Lower lobe of right lung (tissue), 2 donors: Measurements from ENCODE around the gene DNA2. TPM values are rescaled to one million over a fixed set of nuclear protein-coding genes. Genes with fewer than 3 reads are reported as not detected.

ENCODE experiments used
- ATAC-seq, 2 donors: fragments of 200-7000 bp; cut with Tn5 transposase; one replicate each; pipeline ENCODE4 v1.9.1; 2020 to 2022; ENCODE audit warnings: mild to moderate bottlenecking in 2 of 2, moderate library complexity in 2 of 2
- DNase-seq: peaks from one replicate; pipeline ENCODE4 v3.0.0-alpha.2; 2020
- H3K27ac ChIP-seq: fragments of 200-600 bp; one replicate; pipeline ENCODE4 v1.8.0; 2022
- H3K27me3 ChIP-seq: fragments of 200-600 bp; one replicate; pipeline ENCODE4 v1.8.0; 2022; ENCODE audit warnings: low read depth
- H3K36me3 ChIP-seq: fragments of 200-600 bp; one replicate; pipeline ENCODE4 v1.8.0; 2022; ENCODE audit warnings: mild to moderate bottlenecking
- H3K4me1 ChIP-seq: fragments of 200-600 bp; one replicate; pipeline ENCODE4 v1.8.0; 2022
- H3K4me3 ChIP-seq: fragments of 200-600 bp; one replicate; pipeline ENCODE4 v1.8.0; 2022; ENCODE audit warnings: mild to moderate bottlenecking
- H3K9me3 ChIP-seq: fragments of 200-600 bp; one replicate; pipeline ENCODE4 v1.8.0; 2022
- intact Hi-C: fragments of 100-400 bp; cut with DNase I; formaldehyde crosslinking; loops from one replicate; pipeline ENCODE4 v1.11.0; 2022
- total RNA-seq: library from RNA; stranded (reverse); fragmentation: NEBNext Ultra II Directional; extraction: Animal tissue kit (Norgen Biotek cat#: 25700); gene quantifications from one replicate; pipeline ENCODE4 v1.2.1, GENCODE V29; 2021
- TF ChIP-seq, protein P1 (sequence below): fragments of 200-600 bp; IDR thresholded peaks from one replicate; pipeline ENCODE4 v1.8.0; 2022; ENCODE audit warnings: antibody characterized with exemption, mild to moderate bottlenecking
- donor health status: DM: no; HTN: yes; CAD: no; lungs with severe emphysema.

DNA2 gene
- total RNA-seq, 1 donor from 2014 or later, result 7.1 TPM

DNA sequence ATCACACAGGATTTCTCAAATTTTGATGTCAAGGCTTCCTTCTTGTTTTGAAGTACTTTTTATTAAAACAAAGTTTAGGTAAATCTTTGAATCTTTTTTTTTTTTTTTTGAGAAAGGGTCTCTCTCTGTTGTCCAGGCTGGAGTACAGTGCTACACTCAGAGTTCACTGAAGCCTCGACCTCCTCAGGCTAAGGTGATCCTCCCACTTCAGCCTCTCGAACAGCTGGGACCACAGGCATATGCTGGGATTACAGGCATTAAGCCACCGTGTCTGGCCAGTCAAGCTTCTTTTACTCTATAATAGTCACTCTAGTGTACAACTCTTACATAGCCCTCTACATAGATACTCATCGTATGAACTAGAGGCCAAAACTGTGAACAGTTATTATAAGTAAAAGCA lies 68.1 kb downstream of the DNA2 start:
- H3K4me3 ChIP-seq, result no peak overlapping the region
- H3K27me3 ChIP-seq, result no peaks in the 10 kb centered on the region
- no peaks in the 10 kb centered on the region for H3K4me1 ChIP-seq
- H3K36me3 ChIP-seq, result peaks cover 30% of the 10 kb centered on the region
- ATAC-seq (no peak), DNase-seq (no peak)
- no peak overlapping the region for H3K27ac ChIP-seq
- intact Hi-C loops, result no loop called here
- TF ChIP-seq, protein P1, sequence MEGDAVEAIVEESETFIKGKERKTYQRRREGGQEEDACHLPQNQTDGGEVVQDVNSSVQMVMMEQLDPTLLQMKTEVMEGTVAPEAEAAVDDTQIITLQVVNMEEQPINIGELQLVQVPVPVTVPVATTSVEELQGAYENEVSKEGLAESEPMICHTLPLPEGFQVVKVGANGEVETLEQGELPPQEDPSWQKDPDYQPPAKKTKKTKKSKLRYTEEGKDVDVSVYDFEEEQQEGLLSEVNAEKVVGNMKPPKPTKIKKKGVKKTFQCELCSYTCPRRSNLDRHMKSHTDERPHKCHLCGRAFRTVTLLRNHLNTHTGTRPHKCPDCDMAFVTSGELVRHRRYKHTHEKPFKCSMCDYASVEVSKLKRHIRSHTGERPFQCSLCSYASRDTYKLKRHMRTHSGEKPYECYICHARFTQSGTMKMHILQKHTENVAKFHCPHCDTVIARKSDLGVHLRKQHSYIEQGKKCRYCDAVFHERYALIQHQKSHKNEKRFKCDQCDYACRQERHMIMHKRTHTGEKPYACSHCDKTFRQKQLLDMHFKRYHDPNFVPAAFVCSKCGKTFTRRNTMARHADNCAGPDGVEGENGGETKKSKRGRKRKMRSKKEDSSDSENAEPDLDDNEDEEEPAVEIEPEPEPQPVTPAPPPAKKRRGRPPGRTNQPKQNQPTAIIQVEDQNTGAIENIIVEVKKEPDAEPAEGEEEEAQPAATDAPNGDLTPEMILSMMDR, result no peak
- H3K9me3 ChIP-seq, result no peaks in the 10 kb centered on the region

DNA sequence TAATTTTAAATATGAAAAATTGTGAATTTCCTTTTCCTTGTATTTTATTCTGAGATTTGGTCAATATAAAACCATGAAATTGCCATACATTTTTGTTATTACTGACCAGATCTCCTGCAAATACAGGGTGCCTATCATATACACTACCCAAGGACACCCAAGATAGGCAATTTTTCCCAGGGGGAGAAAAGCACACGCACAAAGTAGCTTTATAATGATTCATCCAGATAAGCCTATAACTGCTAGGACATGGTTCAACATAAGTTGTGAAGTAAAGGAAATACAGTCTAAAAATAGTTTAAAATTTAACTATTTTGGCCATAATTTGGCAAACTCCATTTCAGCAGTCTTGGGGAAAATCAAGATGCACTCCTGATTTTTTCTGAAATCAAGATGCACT lies 69.5 kb downstream of the DNA2 start:
- Histone ChIP-seq H3K27ac (no peak overlapping the region), H3K36me3 (peaks cover 30% of the 10 kb centered on the region), H3K27me3 (no peaks in the 10 kb centered on the region), H3K4me3 (no peak overlapping the region), H3K4me1 (no peaks in the 10 kb centered on the region), H3K9me3 (no peaks in the 10 kb centered on the region)
- TF ChIP-seq, protein P1, result no peak
- intact Hi-C loops, result no loop called here
- DNase-seq (no peak), ATAC-seq (no peak)

GRCh38 chr10:68397005-68397404 lies 74.8 kb downstream of the DNA2 start:
- intact Hi-C loops, result no loop called here
- no peak for DNase-seq
- TF ChIP-seq, protein P1, result no peak
- Histone ChIP-seq H3K27me3 (no peaks in the 10 kb centered on the region), H3K27ac (no peak overlapping the region), H3K4me3 (no peak overlapping the region), H3K4me1 (no peaks in the 10 kb centered on the region), H3K36me3 (peaks cover 80% of the 10 kb centered on the region), H3K9me3 (no peaks in the 10 kb centered on the region)
- no peak for ATAC-seq

DNA sequence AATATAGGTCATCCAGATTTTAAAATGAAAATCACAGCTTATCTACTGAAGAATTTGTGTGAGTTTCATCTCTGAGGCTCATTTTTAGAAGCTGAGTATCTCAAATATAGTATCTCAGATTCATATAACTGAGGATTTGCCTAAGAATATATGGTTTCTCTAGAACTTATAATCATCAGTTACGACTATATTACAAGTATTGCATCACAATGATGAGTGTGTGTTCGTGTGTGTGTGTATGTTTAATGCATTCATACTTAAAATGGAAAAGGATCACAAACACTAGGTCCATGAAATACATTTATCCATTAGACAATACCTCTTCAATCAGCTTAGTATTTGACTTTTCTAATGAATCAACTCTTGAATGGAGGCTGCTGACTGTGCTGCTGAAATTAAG lies 86.0 kb downstream of the DNA2 start:
- ATAC-seq (no peak), DNase-seq (no peak)
- Histone ChIP-seq H3K27me3 (no peaks in the 10 kb centered on the region), H3K36me3 (peaks cover 97% of the 10 kb centered on the region), H3K4me1 (no peaks in the 10 kb centered on the region), H3K4me3 (no peak overlapping the region), H3K27ac (no peak overlapping the region), H3K9me3 (no peaks in the 10 kb centered on the region)
- TF ChIP-seq, protein P1, result no peak
- intact Hi-C loops, result no loop called here

GRCh38 chr10:68371604-68372003 lies 100.2 kb downstream of the DNA2 start:
- H3K36me3 ChIP-seq, result peaks cover 78% of the 10 kb centered on the region

More at GRCh38 chr10:68371604-68372003, 100.2 kb downstream of the DNA2 start:
- Histone ChIP-seq H3K9me3 (peaks cover 5% of the 10 kb centered on the region), H3K4me3 (no peak overlapping the region), H3K27me3 (no peaks in the 10 kb centered on the region), H3K27ac (no peak overlapping the region), H3K4me1 (no peaks in the 10 kb centered on the region)
- no peak for ATAC-seq
- intact Hi-C loops, result no loop called here
- DNase-seq, result no peak
- TF ChIP-seq, protein P1, result no peak
